Measurements from ENCODE around the gene TELO2. TPM values are rescaled to one million over a fixed set of nuclear protein-coding genes. Genes with fewer than 3 reads are reported as not detected.

TELO2 gene
- total and polyA plus RNA-seq, 4 donors, result 12.9 to 19.3 (median 16.2) TPM

DNA sequence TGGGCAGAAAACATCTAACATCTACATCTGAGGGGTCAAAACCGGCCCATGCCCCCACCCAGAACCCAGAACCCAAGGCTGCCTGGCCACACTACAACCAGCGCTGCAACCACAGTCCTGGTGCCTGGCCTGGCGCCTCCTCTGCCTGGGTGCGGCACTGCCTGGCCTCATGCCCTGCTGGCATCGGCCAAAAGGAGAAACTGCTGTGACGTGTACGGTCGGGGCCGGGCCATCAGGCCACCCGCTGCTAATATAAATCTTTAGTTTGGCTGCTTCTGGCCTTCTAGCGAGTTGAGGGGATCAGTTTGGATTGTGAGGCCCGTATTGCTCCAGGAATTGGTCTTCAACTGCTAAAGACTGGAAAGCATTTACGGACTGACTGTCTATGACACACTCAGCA is 63.1 kb downstream of the TELO2 start:
- no peak for DNase-seq (ENCODE audit: low spot score)
- Histone ChIP-seq H3K4me1 (ENCODE audit: control insufficient read depth in 4 of 4, insufficient read depth in 4 of 4, low read length in 3 of 4) (peaks cover 0 to 3% (median 0%) of the 10 kb centered on the region in 4 donors), H3K9me3 (ENCODE audit: control insufficient read depth in 4 of 4, low read length in 3 of 4) (no peaks in the 10 kb centered on the region), H3K4me3 (ENCODE audit: low read depth in 1 of 3, low read length in 3 of 3) (no peak overlapping the region), H3K9ac (ENCODE audit: low read depth in 1 of 2, low read length in 2 of 2) (no peak overlapping the region), H3K27me3 (ENCODE audit: control insufficient read depth in 4 of 4, insufficient read depth in 4 of 4, low read length in 3 of 4) (no peaks in the 10 kb centered on the region), H3K36me3 (ENCODE audit: control insufficient read depth in 4 of 4, insufficient read depth in 3 of 4, low read depth in 1 of 4, low read length in 3 of 4) (peaks cover 0 to 40% (median 10%) of the 10 kb centered on the region in 4 donors), H3K27ac (ENCODE audit: low read depth in 1 of 2, low read length in 2 of 2) (no peak overlapping the region)
- WGBS, result 90% methylated on average over 13 of the region's 13 CpGs
- TF ChIP-seq EGR1 (IDR thresholded peaks at IDR 0.05; ENCODE audit: low read depth in 2 of 2) (no peak), RAD21 (IDR thresholded peaks at IDR 0.05) (no peak), FOXA2 (IDR thresholded peaks at IDR 0.05) (no peak), TAF1 (conservative IDR thresholded peaks at IDR 0.05) (no peak), HNF4G (IDR thresholded peaks at IDR 0.05) (no peak), NR2F2 (IDR thresholded peaks at IDR 0.05) (no peak), SP1 (IDR thresholded peaks at IDR 0.05) (no peak), HNF4A (conservative IDR thresholded peaks at IDR 0.05) (no peak), JUND (IDR thresholded peaks at IDR 0.05) (no peak), RXRA (IDR thresholded peaks at IDR 0.05) (no peak), FOXA1 (IDR thresholded peaks at IDR 0.05) (no peak), YY1 (IDR thresholded peaks at IDR 0.05) (no peak)
- TF ChIP-seq, protein P1, sequence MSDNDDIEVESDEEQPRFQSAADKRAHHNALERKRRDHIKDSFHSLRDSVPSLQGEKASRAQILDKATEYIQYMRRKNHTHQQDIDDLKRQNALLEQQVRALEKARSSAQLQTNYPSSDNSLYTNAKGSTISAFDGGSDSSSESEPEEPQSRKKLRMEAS (IDR thresholded peaks at IDR 0.05), result no peak
- TF ChIP-seq, protein P2, sequence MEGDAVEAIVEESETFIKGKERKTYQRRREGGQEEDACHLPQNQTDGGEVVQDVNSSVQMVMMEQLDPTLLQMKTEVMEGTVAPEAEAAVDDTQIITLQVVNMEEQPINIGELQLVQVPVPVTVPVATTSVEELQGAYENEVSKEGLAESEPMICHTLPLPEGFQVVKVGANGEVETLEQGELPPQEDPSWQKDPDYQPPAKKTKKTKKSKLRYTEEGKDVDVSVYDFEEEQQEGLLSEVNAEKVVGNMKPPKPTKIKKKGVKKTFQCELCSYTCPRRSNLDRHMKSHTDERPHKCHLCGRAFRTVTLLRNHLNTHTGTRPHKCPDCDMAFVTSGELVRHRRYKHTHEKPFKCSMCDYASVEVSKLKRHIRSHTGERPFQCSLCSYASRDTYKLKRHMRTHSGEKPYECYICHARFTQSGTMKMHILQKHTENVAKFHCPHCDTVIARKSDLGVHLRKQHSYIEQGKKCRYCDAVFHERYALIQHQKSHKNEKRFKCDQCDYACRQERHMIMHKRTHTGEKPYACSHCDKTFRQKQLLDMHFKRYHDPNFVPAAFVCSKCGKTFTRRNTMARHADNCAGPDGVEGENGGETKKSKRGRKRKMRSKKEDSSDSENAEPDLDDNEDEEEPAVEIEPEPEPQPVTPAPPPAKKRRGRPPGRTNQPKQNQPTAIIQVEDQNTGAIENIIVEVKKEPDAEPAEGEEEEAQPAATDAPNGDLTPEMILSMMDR (IDR thresholded peaks at IDR 0.05; ENCODE audit: low read depth, low read length, missing input control), result no peak
- TF ChIP-seq, protein P3, sequence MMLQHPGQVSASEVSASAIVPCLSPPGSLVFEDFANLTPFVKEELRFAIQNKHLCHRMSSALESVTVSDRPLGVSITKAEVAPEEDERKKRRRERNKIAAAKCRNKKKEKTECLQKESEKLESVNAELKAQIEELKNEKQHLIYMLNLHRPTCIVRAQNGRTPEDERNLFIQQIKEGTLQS (IDR thresholded peaks at IDR 0.05), result no peak
- TF ChIP-seq, protein P4, sequence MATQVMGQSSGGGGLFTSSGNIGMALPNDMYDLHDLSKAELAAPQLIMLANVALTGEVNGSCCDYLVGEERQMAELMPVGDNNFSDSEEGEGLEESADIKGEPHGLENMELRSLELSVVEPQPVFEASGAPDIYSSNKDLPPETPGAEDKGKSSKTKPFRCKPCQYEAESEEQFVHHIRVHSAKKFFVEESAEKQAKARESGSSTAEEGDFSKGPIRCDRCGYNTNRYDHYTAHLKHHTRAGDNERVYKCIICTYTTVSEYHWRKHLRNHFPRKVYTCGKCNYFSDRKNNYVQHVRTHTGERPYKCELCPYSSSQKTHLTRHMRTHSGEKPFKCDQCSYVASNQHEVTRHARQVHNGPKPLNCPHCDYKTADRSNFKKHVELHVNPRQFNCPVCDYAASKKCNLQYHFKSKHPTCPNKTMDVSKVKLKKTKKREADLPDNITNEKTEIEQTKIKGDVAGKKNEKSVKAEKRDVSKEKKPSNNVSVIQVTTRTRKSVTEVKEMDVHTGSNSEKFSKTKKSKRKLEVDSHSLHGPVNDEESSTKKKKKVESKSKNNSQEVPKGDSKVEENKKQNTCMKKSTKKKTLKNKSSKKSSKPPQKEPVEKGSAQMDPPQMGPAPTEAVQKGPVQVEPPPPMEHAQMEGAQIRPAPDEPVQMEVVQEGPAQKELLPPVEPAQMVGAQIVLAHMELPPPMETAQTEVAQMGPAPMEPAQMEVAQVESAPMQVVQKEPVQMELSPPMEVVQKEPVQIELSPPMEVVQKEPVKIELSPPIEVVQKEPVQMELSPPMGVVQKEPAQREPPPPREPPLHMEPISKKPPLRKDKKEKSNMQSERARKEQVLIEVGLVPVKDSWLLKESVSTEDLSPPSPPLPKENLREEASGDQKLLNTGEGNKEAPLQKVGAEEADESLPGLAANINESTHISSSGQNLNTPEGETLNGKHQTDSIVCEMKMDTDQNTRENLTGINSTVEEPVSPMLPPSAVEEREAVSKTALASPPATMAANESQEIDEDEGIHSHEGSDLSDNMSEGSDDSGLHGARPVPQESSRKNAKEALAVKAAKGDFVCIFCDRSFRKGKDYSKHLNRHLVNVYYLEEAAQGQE (IDR thresholded peaks at IDR 0.05), result no peak

DNA sequence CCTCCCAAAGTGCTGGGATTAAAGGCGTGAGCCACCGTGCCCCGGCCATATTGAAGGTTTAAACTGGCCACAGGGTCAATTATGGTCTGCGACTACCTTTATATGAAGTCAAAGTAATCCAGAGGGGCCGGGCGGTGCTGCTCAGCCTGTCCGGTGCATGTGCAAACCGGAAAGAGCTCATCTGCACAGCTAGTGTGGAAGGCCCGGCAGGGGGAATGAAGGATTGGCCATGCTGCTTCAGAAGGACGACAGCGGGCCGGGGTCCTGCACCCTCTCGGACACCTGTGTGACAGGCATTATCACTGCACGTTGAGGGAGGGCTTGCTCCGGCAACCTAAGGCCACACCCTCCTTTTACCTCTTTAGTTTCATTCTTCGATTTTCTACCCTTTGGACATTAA is 63.9 kb downstream of the TELO2 start:
- no peak overlapping the region for H3K9ac ChIP-seq (ENCODE audit: low read depth in 1 of 2, low read length in 2 of 2)
- H3K4me1 ChIP-seq (ENCODE audit: control insufficient read depth in 4 of 4, insufficient read depth in 4 of 4, low read length in 3 of 4), result peaks cover 0 to 3% (median 0%) of the 10 kb centered on the region in 4 donors
- no peak for TF ChIP-seq RXRA (IDR thresholded peaks at IDR 0.05)
- TF ChIP-seq EGR1 (IDR thresholded peaks at IDR 0.05; ENCODE audit: low read depth in 2 of 2), result no peak
- no peak for TF ChIP-seq JUND (IDR thresholded peaks at IDR 0.05)
- TF ChIP-seq SP1 (IDR thresholded peaks at IDR 0.05), result no peak
- H3K27me3 ChIP-seq (ENCODE audit: control insufficient read depth in 4 of 4, insufficient read depth in 4 of 4, low read length in 3 of 4), result no peaks in the 10 kb centered on the region
- no peak overlapping the region for H3K4me3 ChIP-seq (ENCODE audit: low read depth in 1 of 3, low read length in 3 of 3)
- no peak overlapping the region for H3K27ac ChIP-seq (ENCODE audit: low read depth in 1 of 2, low read length in 2 of 2)
- peaks cover 0 to 46% (median 12%) of the 10 kb centered on the region in 4 donors for H3K36me3 ChIP-seq (ENCODE audit: control insufficient read depth in 4 of 4, insufficient read depth in 3 of 4, low read depth in 1 of 4, low read length in 3 of 4)
- DNase-seq (ENCODE audit: low spot score), result no peak
- 94% methylated on average over 16 of the region's 16 CpGs for WGBS
- no peaks in the 10 kb centered on the region for H3K9me3 ChIP-seq (ENCODE audit: control insufficient read depth in 4 of 4, low read length in 3 of 4)
